Skeletal muscle tissue (tissue), 4 donors: Measurements from ENCODE around the gene APPBP2. TPM values are rescaled to one million over a fixed set of nuclear protein-coding genes. Genes with fewer than 3 reads are reported as not detected.
A peak's percentile ranks its signal among the peaks of the same experiment; 100 is the strongest.
"Not testable (repeated sequence)": the region's sequence is repeated elsewhere in the genome, so short reads cannot be mapped to it uniquely, and the experiment has no call there.

Source experiments
- H3K27ac ChIP-seq: one replicate; pipeline ENCODE4 v1.7.0; 2013; ENCODE audit warnings: mild to moderate bottlenecking, low read depth, low read length, inconsistent platforms
- H3K27me3 ChIP-seq, 3 donors: one replicate each; pipeline ENCODE4 v1.7.0; 2013; ENCODE audit warnings: low read length in 3 of 3; ENCODE audit not compliant: control insufficient read depth in 3 of 3, insufficient read depth in 3 of 3
- H3K36me3 ChIP-seq, 3 donors: one replicate each; pipeline ENCODE4 v1.7.0; 2013; ENCODE audit warnings: low read length in 3 of 3; ENCODE audit not compliant: control insufficient read depth in 3 of 3, insufficient read depth in 3 of 3
- H3K4me1 ChIP-seq, 3 donors: one replicate each; pipeline ENCODE4 v1.7.0; 2013; ENCODE audit warnings: low read length in 3 of 3, mild to moderate bottlenecking in 3 of 3; ENCODE audit not compliant: control insufficient read depth in 3 of 3, insufficient read depth in 3 of 3
- H3K4me3 ChIP-seq, 3 donors: one replicate each; pipeline ENCODE4 v1.7.0; 2013; ENCODE audit warnings: low read length in 3 of 3
- H3K9ac ChIP-seq, 3 donors: one replicate each; pipeline ENCODE4 v1.7.0; 2013; ENCODE audit warnings: low read length in 3 of 3, mild to moderate bottlenecking in 3 of 3, moderate library complexity in 2 of 3, low read depth in 1 of 3
- H3K9me3 ChIP-seq, 3 donors: one replicate each; pipeline ENCODE4 v1.7.0; 2013; ENCODE audit warnings: low read length in 3 of 3; ENCODE audit not compliant: control insufficient read depth in 3 of 3
- total RNA-seq: library from RNA; depleted of rRNA; stranded (reverse); fragments of >200 nt; gene quantifications from one replicate; pipeline ENCODE4 v1.2.3, GENCODE V29; 2014
- donor health status: Osteomylitis.

APPBP2 gene
- total RNA-seq, 1 donor from 2014 or later, result 40.2 TPM

GRCh38 chr17:60506312-60506711 lies 19.7 kb downstream of the APPBP2 start:
- H3K9ac ChIP-seq, result no peak overlapping the region
- peaks cover 8 to 13% (median 11%) of the 10 kb centered on the region in 3 donors for H3K4me1 ChIP-seq
- H3K4me3 ChIP-seq, result no peak overlapping the region
- no peaks in the 10 kb centered on the region for H3K36me3 ChIP-seq
- H3K9me3 ChIP-seq, result no peaks in the 10 kb centered on the region
- peak overlapping the region; percentile 9 for H3K27ac ChIP-seq
- no peaks in the 10 kb centered on the region for H3K27me3 ChIP-seq

- peaks cover 3 to 9% (median 6%) of the 10 kb centered on the region in 3 donors for H3K4me1 ChIP-seq
These were observed 23.9 kb downstream of the APPBP2 start for GRCh38 chr17:60502145-60502544.

GRCh38 chr17:60501589-60501988 lies 24.5 kb downstream of the APPBP2 start:
- no peaks in the 10 kb centered on the region for H3K9me3 ChIP-seq

More at GRCh38 chr17:60502145-60502544, 23.9 kb downstream of the APPBP2 start:
- H3K36me3 ChIP-seq, result peaks cover 0 to 13% (median 0%) of the 10 kb centered on the region in 3 donors
- no peak overlapping the region for H3K27ac ChIP-seq
- no peak overlapping the region for H3K4me3 ChIP-seq
- H3K9me3 ChIP-seq, result no peaks in the 10 kb centered on the region
- H3K9ac ChIP-seq, result no peak overlapping the region
- H3K27me3 ChIP-seq, result no peaks in the 10 kb centered on the region

GRCh38 chr17:60496041-60496440 lies 30.0 kb downstream of the APPBP2 start:
- no peak overlapping the region for H3K4me3 ChIP-seq
- H3K4me1 ChIP-seq, result no peaks in the 10 kb centered on the region
- H3K27ac ChIP-seq, result no peak overlapping the region
- H3K27me3 ChIP-seq, result no peaks in the 10 kb centered on the region
- H3K9me3 ChIP-seq, result no peaks in the 10 kb centered on the region
- peaks cover 10 to 31% (median 11%) of the 10 kb centered on the region in 3 donors for H3K36me3 ChIP-seq
- no peak overlapping the region for H3K9ac ChIP-seq

More at GRCh38 chr17:60501589-60501988, 24.5 kb downstream of the APPBP2 start:
- H3K9ac ChIP-seq, result no peak overlapping the region
- no peak overlapping the region for H3K27ac ChIP-seq
- H3K36me3 ChIP-seq, result peaks cover 0 to 13% (median 0%) of the 10 kb centered on the region in 3 donors
- peaks cover 3 to 9% (median 6%) of the 10 kb centered on the region in 3 donors for H3K4me1 ChIP-seq
- H3K4me3 ChIP-seq, result no peak overlapping the region
- H3K27me3 ChIP-seq, result no peaks in the 10 kb centered on the region

- Histone ChIP-seq H3K9ac (no peak overlapping the region), H3K36me3 (peaks cover 11 to 34% (median 15%) of the 10 kb centered on the region in 3 donors), H3K27ac (no peak overlapping the region), H3K9me3 (no peaks in the 10 kb centered on the region), H3K4me1 (no peaks in the 10 kb centered on the region), H3K4me3 (no peak overlapping the region), H3K27me3 (no peaks in the 10 kb centered on the region)
These were observed 30.8 kb downstream of the APPBP2 start for GRCh38 chr17:60495260-60495659.

- H3K36me3 ChIP-seq, result peaks cover 11 to 29% (median 16%) of the 10 kb centered on the region in 3 donors
- H3K27ac ChIP-seq, result no peak overlapping the region
- H3K9ac ChIP-seq, result no peak overlapping the region
- no peaks in the 10 kb centered on the region for H3K27me3 ChIP-seq
- H3K4me3 ChIP-seq, result no peak overlapping the region
- no peaks in the 10 kb centered on the region for H3K4me1 ChIP-seq
- no peaks in the 10 kb centered on the region for H3K9me3 ChIP-seq
These were observed 32.2 kb downstream of the APPBP2 start for GRCh38 chr17:60493847-60494321.

GRCh38 chr17:60491771-60492170 lies 34.3 kb downstream of the APPBP2 start:
- Histone ChIP-seq H3K9me3 (no peaks in the 10 kb centered on the region), H3K36me3 (peaks cover 11 to 30% (median 16%) of the 10 kb centered on the region in 3 donors), H3K9ac (no peak overlapping the region), H3K27me3 (no peaks in the 10 kb centered on the region), H3K4me1 (no peaks in the 10 kb centered on the region), H3K27ac (no peak overlapping the region), H3K4me3 (no peak overlapping the region)

- H3K27me3 ChIP-seq, H3K4me1 ChIP-seq, H3K9ac ChIP-seq, H3K4me3 ChIP-seq, H3K27ac ChIP-seq, H3K9me3 ChIP-seq: not testable (repeated sequence)
- H3K36me3 ChIP-seq, result peaks cover 11 to 30% (median 16%) of the 10 kb centered on the region in 3 donors
These were observed 35.4 kb downstream of the APPBP2 start for GRCh38 chr17:60490594-60490993.

- no peaks in the 10 kb centered on the region for H3K9me3 ChIP-seq
- peaks cover 0 to 3% (median 2%) of the 10 kb centered on the region in 3 donors for H3K36me3 ChIP-seq
- H3K27me3 ChIP-seq, result no peaks in the 10 kb centered on the region
- H3K9ac ChIP-seq, result no peak overlapping the region
- H3K27ac ChIP-seq, result no peak overlapping the region
- no peaks in the 10 kb centered on the region for H3K4me1 ChIP-seq
- H3K4me3 ChIP-seq, result no peak overlapping the region
These were observed 44.4 kb downstream of the APPBP2 start for GRCh38 chr17:60481604-60482003.

GRCh38 chr17:60473788-60474187 lies 52.3 kb downstream of the APPBP2 start:
- no peaks in the 10 kb centered on the region for H3K27me3 ChIP-seq
- H3K4me3 ChIP-seq, result no peak overlapping the region
- H3K36me3 ChIP-seq, result peaks cover 0 to 3% (median 0%) of the 10 kb centered on the region in 3 donors
- H3K27ac ChIP-seq, result no peak overlapping the region
- H3K9me3 ChIP-seq, result no peaks in the 10 kb centered on the region
- H3K4me1 ChIP-seq, result peaks cover 4 to 10% (median 4%) of the 10 kb centered on the region in 3 donors
- no peak overlapping the region for H3K9ac ChIP-seq
